ENCODE measurements around the gene PBXIP1. TPM values are rescaled to one million over a fixed set of nuclear protein-coding genes. Genes with fewer than 3 reads are reported as not detected.

The PBXIP1 gene
- total and polyA plus RNA-seq, 2 of the 13 experiments (the other 11 are each of a cell fraction or from before 2014, with no cell fraction given), result 16.3 to 31.9 TPM

- TF ChIP-seq ZBTB4 (CRISPR knock-in tag; IDR thresholded peaks at IDR 0.05; ENCODE audit: borderline replicate concordance) (no peak), CREB1 (IDR thresholded peaks at IDR 0.05) (peak; percentile 94), CREB1 (CRISPR knock-in tag; IDR thresholded peaks at IDR 0.05) (peak; percentile 96), JUNB (CRISPR knock-in tag; IDR thresholded peaks at IDR 0.05; ENCODE audit: borderline replicate concordance) (no peak), THAP7 (CRISPR knock-in tag; IDR thresholded peaks at IDR 0.05) (no peak), SUZ12 (IDR thresholded peaks at IDR 0.05; ENCODE audit: low read depth, low read length) (no peak), KAT7 (CRISPR knock-in tag; IDR thresholded peaks at IDR 0.05; ENCODE audit: borderline replicate concordance) (no peak), ZNF800 (CRISPR knock-in tag; IDR thresholded peaks at IDR 0.05) (0 out of 2 replicates have a peak, but pooled peaks have one; percentile 45), KLF15 (CRISPR knock-in tag; IDR thresholded peaks at IDR 0.05; ENCODE audit: borderline replicate concordance) (no peak), ZNF138 (CRISPR knock-in tag; IDR thresholded peaks at IDR 0.05; ENCODE audit: low read depth) (no peak), ZBTB33 (CRISPR knock-in tag; IDR thresholded peaks at IDR 0.05) (no peak), ZNF724P (CRISPR knock-in tag; IDR thresholded peaks at IDR 0.05; ENCODE audit: borderline replicate concordance) (no peak), NFYB (CRISPR knock-in tag; IDR thresholded peaks at IDR 0.05) (no peak), U2AF1 (optimal IDR thresholded peaks at IDR 0.05; ENCODE audit: low read depth, low read length) (peak; percentile 64), ZNF33B (CRISPR knock-in tag; IDR thresholded peaks at IDR 0.05) (no peak), ZFAT (CRISPR knock-in tag; conservative IDR thresholded peaks at IDR 0.05) (0 out of 2 replicates have a peak, but pooled peaks have one; percentile 19)
- TF ChIP-seq, protein P1, sequence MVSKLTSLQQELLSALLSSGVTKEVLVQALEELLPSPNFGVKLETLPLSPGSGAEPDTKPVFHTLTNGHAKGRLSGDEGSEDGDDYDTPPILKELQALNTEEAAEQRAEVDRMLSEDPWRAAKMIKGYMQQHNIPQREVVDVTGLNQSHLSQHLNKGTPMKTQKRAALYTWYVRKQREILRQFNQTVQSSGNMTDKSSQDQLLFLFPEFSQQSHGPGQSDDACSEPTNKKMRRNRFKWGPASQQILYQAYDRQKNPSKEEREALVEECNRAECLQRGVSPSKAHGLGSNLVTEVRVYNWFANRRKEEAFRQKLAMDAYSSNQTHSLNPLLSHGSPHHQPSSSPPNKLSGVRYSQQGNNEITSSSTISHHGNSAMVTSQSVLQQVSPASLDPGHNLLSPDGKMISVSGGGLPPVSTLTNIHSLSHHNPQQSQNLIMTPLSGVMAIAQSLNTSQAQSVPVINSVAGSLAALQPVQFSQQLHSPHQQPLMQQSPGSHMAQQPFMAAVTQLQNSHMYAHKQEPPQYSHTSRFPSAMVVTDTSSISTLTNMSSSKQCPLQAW (CRISPR knock-in tag; IDR thresholded peaks at IDR 0.05), result no peak
Measured at GRCh38 chr1:154937085-154937987, 18.6 kb downstream of the PBXIP1 start (continued).
